Measurements from ENCODE around the gene UNKL. TPM values are rescaled to one million over a fixed set of nuclear protein-coding genes. Genes with fewer than 3 reads are reported as not detected.

The UNKL gene
- total and polyA plus RNA-seq, 7 donors, result 17.3 to 58.7 (median 32.6) TPM

- no peak for ATAC-seq
- 79 to 90% (median 86%) methylated on average over 10 to 14 of the region's 14 CpGs for WGBS, 3 donors
- Histone ChIP-seq H3K9me3 (no peaks in the 10 kb centered on the region), H3K27me3 (ENCODE audit: insufficient read depth in 3 of 3, low read length in 2 of 3) (no peaks in the 10 kb centered on the region), H3K4me3 (no peak overlapping the region), H3K4me1 (no peaks in the 10 kb centered on the region), H3K36me3 (ENCODE audit: insufficient read depth in 1 of 2, low read depth in 1 of 2) (peaks cover 0 to 7% of the 10 kb centered on the region in 2 donors), H3K27ac (no peak overlapping the region)
- DNase-seq, result no peak
- intact Hi-C loops (cut with DNase I), result no loop called here
- TF ChIP-seq CTCF (IDR thresholded peaks at IDR 0.05), result no peak
Measured at GRCh38 chr16:1433263-1433560, 18.7 kb upstream of the UNKL start.

GRCh38 chr16:1432388-1433262, 18.1 kb upstream of the UNKL start:
- DNase-seq (no peak), ATAC-seq (no peak)
- intact Hi-C loops (cut with DNase I), result no loop called here
- Histone ChIP-seq H3K27ac (no peak overlapping the region), H3K27me3 (ENCODE audit: insufficient read depth in 3 of 3, low read length in 2 of 3) (no peaks in the 10 kb centered on the region), H3K4me3 (peak overlapping the region; percentile 24), H3K9me3 (no peaks in the 10 kb centered on the region), H3K36me3 (ENCODE audit: insufficient read depth in 1 of 2, low read depth in 1 of 2) (peaks cover 0 to 7% of the 10 kb centered on the region in 2 donors), H3K4me1 (no peaks in the 10 kb centered on the region)
- no peak for TF ChIP-seq CTCF (IDR thresholded peaks at IDR 0.05)
- 74 to 82% (median 76%) methylated on average over 41 to 63 of the region's 63 CpGs for whole genome bisulfite sequencing, 3 donors

DNA sequence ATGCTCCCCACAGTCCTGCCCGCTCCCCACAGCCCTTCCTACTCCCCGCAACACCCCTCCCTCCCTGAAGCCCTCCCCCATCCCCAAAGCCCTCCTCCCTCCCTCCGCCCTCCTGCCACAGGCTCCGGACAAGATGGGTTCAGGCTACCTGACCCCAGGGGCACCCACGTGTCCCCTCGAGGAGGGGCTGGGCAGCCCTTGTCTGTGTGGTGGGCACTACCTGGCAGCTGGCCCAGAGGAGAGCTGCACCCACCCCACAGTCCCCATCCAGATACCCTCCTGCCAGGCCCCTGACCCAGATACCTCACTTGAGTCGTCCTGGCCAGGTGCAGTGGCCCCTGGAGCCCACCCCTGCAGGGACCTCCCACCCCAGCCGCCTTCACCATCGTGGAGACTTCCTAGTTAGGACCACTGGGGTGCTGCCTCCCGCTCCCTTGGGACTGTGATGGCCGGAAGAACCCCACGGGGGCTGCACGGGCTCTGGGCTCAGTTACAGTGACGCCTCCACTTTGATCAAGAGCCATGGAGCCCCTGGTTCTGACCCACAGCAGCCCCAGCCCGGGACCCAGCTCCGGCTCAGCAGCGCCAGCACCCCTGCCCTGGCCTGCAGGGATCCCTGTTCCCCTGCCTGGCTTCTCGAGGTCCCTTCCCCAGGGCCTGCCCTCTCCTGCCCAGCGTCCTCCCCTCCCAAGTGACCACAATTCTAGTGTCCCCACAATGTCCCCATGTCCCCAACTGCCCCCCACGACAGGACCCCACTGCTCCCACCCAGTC, 17.2 kb upstream of the UNKL start:
- H3K27me3 ChIP-seq (ENCODE audit: insufficient read depth in 3 of 3, low read length in 2 of 3), result no peaks in the 10 kb centered on the region
- 77 to 80% (median 77%) methylated on average over 20 of the region's 20 CpGs for WGBS, 3 donors
- peaks cover 0 to 7% of the 10 kb centered on the region in 2 donors for H3K36me3 ChIP-seq (ENCODE audit: insufficient read depth in 1 of 2, low read depth in 1 of 2)
- no peak for TF ChIP-seq CTCF (IDR thresholded peaks at IDR 0.05)
- H3K4me3 ChIP-seq, result peak overlapping the region; percentile 24
- DNase-seq, result no peak
- ATAC-seq, result no peak
- no peaks in the 10 kb centered on the region for H3K9me3 ChIP-seq
- intact Hi-C loops (cut with DNase I), result no loop called here
- H3K4me1 ChIP-seq, result no peaks in the 10 kb centered on the region
- H3K27ac ChIP-seq, result no peak overlapping the region

DNA sequence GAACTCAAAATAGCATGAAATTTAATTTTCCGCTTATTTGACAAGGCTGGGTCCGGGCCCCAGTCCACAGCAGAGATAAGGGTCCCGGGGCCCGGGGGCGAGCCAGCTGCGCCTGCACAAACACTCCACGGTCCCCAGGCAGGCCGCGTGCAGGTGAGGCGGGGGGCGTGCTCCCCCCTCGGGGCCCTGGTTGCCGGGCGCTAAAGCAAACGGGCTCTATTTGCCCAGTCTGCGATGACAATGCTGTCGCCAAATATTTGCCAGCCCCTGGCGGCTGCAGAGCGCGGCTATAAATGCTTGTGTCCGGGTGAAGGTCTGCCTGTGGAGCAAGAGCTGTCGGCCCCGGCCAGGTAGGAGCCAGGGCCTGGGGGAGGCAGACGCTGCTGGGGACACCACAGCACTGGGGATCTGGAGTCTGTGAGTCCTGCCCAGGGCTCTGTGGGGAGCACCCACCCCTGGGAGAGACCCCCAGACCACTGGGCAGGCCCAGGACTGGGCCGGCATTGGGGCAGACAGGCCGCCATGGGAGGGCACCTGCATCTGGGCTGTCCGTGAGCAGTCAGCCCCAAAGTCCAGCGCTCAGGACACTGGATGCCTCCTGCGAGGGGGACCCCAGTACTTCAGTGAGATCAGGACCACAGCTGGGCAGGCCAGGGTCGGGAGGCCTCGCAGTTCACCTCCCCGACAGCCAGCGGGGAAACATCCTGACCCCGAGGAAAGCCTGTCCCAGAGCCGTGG, 16.4 kb upstream of the UNKL start, which contains the start of gene PERCC1:
Gene PERCC1 (plus strand): TSS at position 320 of the 738 bp plus-strand sequence. CDS start 1,516 bp downstream, outside the sequence.
- Histone ChIP-seq H3K4me1 (no peaks in the 10 kb centered on the region), H3K27ac (no peak within 1 kb of the TSS), H3K27me3 (ENCODE audit: insufficient read depth in 3 of 3, low read length in 2 of 3) (no peaks in the 10 kb centered on the region), H3K9me3 (no peaks in the 10 kb centered on the region), H3K36me3 (ENCODE audit: insufficient read depth in 1 of 2, low read depth in 1 of 2) (peaks cover 0 to 3% of the 10 kb centered on the region in 2 donors), H3K4me3 (no peak within 1 kb of the TSS)
- DNase-seq (no peak), ATAC-seq (peak in 1 of 4 donors; percentile 21)
- no peak for TF ChIP-seq CTCF (IDR thresholded peaks at IDR 0.05)
- intact Hi-C loops (cut with DNase I), result no loop called here
- 23 to 38% (median 23%) methylated on average over 32 to 35 of the region's 35 CpGs for WGBS, 3 donors

Measured in psoas muscle (tissue), 8 donors.